Measurements from ENCODE around the gene C19orf44. TPM values are rescaled to one million over a fixed set of nuclear protein-coding genes. Genes with fewer than 3 reads are reported as not detected.

Gene C19orf44
- polyA plus RNA-seq, 2 donors: 1.6 to 2.5 TPM

GRCh38 chr19:16566161-16566560 lies 70.0 kb downstream of the C19orf44 start:
- H3K4me1 ChIP-seq (ENCODE audit: control insufficient read depth in 2 of 2, insufficient read depth in 2 of 2, low read length in 1 of 2): peaks cover 0 to 6% of the 10 kb centered on the region in 2 donors
- no peaks in the 10 kb centered on the region for H3K9me3 ChIP-seq (ENCODE audit: control insufficient read depth in 2 of 2, insufficient read depth in 1 of 2, low read depth in 1 of 2, low read length in 1 of 2)
- H3K36me3 ChIP-seq (ENCODE audit: control insufficient read depth in 2 of 2, insufficient read depth in 2 of 2, low read length in 1 of 2): peaks cover 12 to 34% of the 10 kb centered on the region in 2 donors
- H3K27me3 ChIP-seq (ENCODE audit: control insufficient read depth in 1 of 2, insufficient read depth in 2 of 2, low read length in 2 of 2): no peaks in the 10 kb centered on the region
- no peak overlapping the region for H3K4me3 ChIP-seq (ENCODE audit: low read depth in 1 of 2, low read length in 2 of 2)
- H3K27ac ChIP-seq (ENCODE audit: low read depth in 2 of 2, low read length in 1 of 2): peak overlapping the region; percentile 33 to 57
- 61 to 78% methylated on average over 10 of the region's 10 CpGs for WGBS, 2 donors

GRCh38 chr19:16566702-16567101 lies 70.5 kb downstream of the C19orf44 start:
- no peaks in the 10 kb centered on the region for H3K9me3 ChIP-seq (ENCODE audit: control insufficient read depth in 2 of 2, insufficient read depth in 1 of 2, low read depth in 1 of 2, low read length in 1 of 2)
- WGBS, 2 donors: 91 to 96% methylated on average over 5 of the region's 5 CpGs
- H3K36me3 ChIP-seq (ENCODE audit: control insufficient read depth in 2 of 2, insufficient read depth in 2 of 2, low read length in 1 of 2): peaks cover 9 to 30% of the 10 kb centered on the region in 2 donors
- no peak overlapping the region for H3K4me3 ChIP-seq (ENCODE audit: low read depth in 1 of 2, low read length in 2 of 2)
- H3K27me3 ChIP-seq (ENCODE audit: control insufficient read depth in 1 of 2, insufficient read depth in 2 of 2, low read length in 2 of 2): no peaks in the 10 kb centered on the region
- H3K27ac ChIP-seq (ENCODE audit: low read depth in 2 of 2, low read length in 1 of 2): peak overlapping the region; percentile 33 to 57
- peaks cover 0 to 11% of the 10 kb centered on the region in 2 donors for H3K4me1 ChIP-seq (ENCODE audit: control insufficient read depth in 2 of 2, insufficient read depth in 2 of 2, low read length in 1 of 2)

- Histone ChIP-seq H3K27me3 (ENCODE audit: control insufficient read depth in 1 of 2, insufficient read depth in 2 of 2, low read length in 2 of 2) (no peaks in the 10 kb centered on the region), H3K36me3 (ENCODE audit: control insufficient read depth in 2 of 2, insufficient read depth in 2 of 2, low read length in 1 of 2) (peaks cover 2 to 21% of the 10 kb centered on the region in 2 donors), H3K27ac (ENCODE audit: low read depth in 2 of 2, low read length in 1 of 2) (no peak overlapping the region), H3K4me3 (ENCODE audit: low read depth in 1 of 2, low read length in 2 of 2) (no peak overlapping the region), H3K9me3 (ENCODE audit: control insufficient read depth in 2 of 2, insufficient read depth in 1 of 2, low read depth in 1 of 2, low read length in 1 of 2) (no peaks in the 10 kb centered on the region), H3K4me1 (ENCODE audit: control insufficient read depth in 2 of 2, insufficient read depth in 2 of 2, low read length in 1 of 2) (peaks cover 0 to 11% of the 10 kb centered on the region in 2 donors)
- 72 to 85% methylated on average over 17 of the region's 17 CpGs for WGBS, 2 donors
Measured at GRCh38 chr19:16569609-16570320, 73.6 kb downstream of the C19orf44 start.

Other genes starting within 250 kb of the C19orf44 start
- gene KLF2, start 171.6 kb upstream of the C19orf44 start, polyA plus RNA-seq: 10 to 100 TPM in 1 of 2 donors, 1 to 10 TPM in 1; 2.4 to 12.1 TPM
- 10 to 100 TPM; 17.7 to 20.2 TPM for gene EPS15L1, start 24.4 kb upstream of the C19orf44 start, polyA plus RNA-seq
- gene CALR3, start 227 bp upstream of the C19orf44 start, polyA plus RNA-seq: under 1 TPM in 1 of 2 donors, not detected in 1; 0.02 TPM
- gene CHERP, start 46.0 kb downstream of the C19orf44 start, polyA plus RNA-seq: 10 to 100 TPM; 15.2 to 20.1 TPM
- gene SLC35E1, start 76.0 kb downstream of the C19orf44 start, polyA plus RNA-seq: 10 to 100 TPM; 15.5 to 20.6 TPM
- 1 to 10 TPM; 5.0 to 5.5 TPM for gene MED26, start 131.8 kb downstream of the C19orf44 start, polyA plus RNA-seq
- 10 to 100 TPM; 41.3 to 52.0 TPM for gene SMIM7, start 163.8 kb downstream of the C19orf44 start, polyA plus RNA-seq
- gene TMEM38A, start 164.7 kb downstream of the C19orf44 start, polyA plus RNA-seq: 1 to 10 TPM; 1.3 to 2.6 TPM
- under 1 TPM; 0.06 to 0.22 TPM for gene NWD1, start 223.5 kb downstream of the C19orf44 start, polyA plus RNA-seq

Measured in esophagus (tissue), 2 donors.